ENCODE data around the gene NDUFS6.
"Not testable (repeated sequence)": the region's sequence is repeated elsewhere in the genome, so short reads cannot be mapped to it uniquely, and the experiment has no call there.

The NDUFS6 gene

GRCh38 chr5:1797103-1797800 is 4.0 kb upstream of the NDUFS6 start:
- no peak for DNase-seq (ENCODE audit: low spot score)

GRCh38 chr5:1797855-1798254 is 3.4 kb upstream of the NDUFS6 start:
- DNase-seq (ENCODE audit: low spot score): no peak

GRCh38 chr5:1798589-1798988 is 2.6 kb upstream of the NDUFS6 start:
- DNase-seq (ENCODE audit: low spot score): not testable (repeated sequence)

- DNase-seq (ENCODE audit: low spot score): no peak
Observed at GRCh38 chr5:1799110-1799601, 2.1 kb upstream of the NDUFS6 start.

- peak; percentile 92 for DNase-seq (ENCODE audit: low spot score)
Observed at GRCh38 chr5:1799602-1800471, 1.4 kb upstream of the NDUFS6 start, which contains the start of gene MRPL36. Gene MRPL36 (minus strand): TSS chr5:1799837. CDS start chr5:1798935, 902 bp downstream.

- peak; percentile 39 for DNase-seq (ENCODE audit: low spot score)
Observed at GRCh38 chr5:1800472-1801221, 560 bp upstream of the NDUFS6 start.

- no peak for DNase-seq (ENCODE audit: low spot score)
Observed at GRCh38 chr5:1801967-1802295, 724 bp downstream of the NDUFS6 start.

- DNase-seq (ENCODE audit: low spot score): no peak
Observed at GRCh38 chr5:1803192-1803591, 2.0 kb downstream of the NDUFS6 start.

- DNase-seq (ENCODE audit: low spot score): no peak
Observed at GRCh38 chr5:1804001-1804690, 2.9 kb downstream of the NDUFS6 start.

- DNase-seq (ENCODE audit: low spot score): no peak
Observed at GRCh38 chr5:1805326-1805725, 4.1 kb downstream of the NDUFS6 start.

GRCh38 chr5:1805736-1806135 is 4.5 kb downstream of the NDUFS6 start:
- no peak for DNase-seq (ENCODE audit: low spot score)

GRCh38 chr5:1806199-1806598 is 5.0 kb downstream of the NDUFS6 start:
- DNase-seq (ENCODE audit: low spot score): no peak

GRCh38 chr5:1806974-1807373 is 5.8 kb downstream of the NDUFS6 start:
- DNase-seq (ENCODE audit: low spot score): no peak

- no peak for DNase-seq (ENCODE audit: low spot score)
Observed at GRCh38 chr5:1807451-1808185, 6.4 kb downstream of the NDUFS6 start.

GRCh38 chr5:1808439-1808838 is 7.2 kb downstream of the NDUFS6 start:
- no peak for DNase-seq (ENCODE audit: low spot score)

GRCh38 chr5:1809416-1810035 is 8.3 kb downstream of the NDUFS6 start:
- DNase-seq (ENCODE audit: low spot score): no peak

GRCh38 chr5:1810581-1811101 is 9.4 kb downstream of the NDUFS6 start:
- no peak for DNase-seq (ENCODE audit: low spot score)

GRCh38 chr5:1814183-1815020 is 13.2 kb downstream of the NDUFS6 start:
- DNase-seq (ENCODE audit: low spot score): no peak

- DNase-seq (ENCODE audit: low spot score): no peak
Observed at GRCh38 chr5:1815071-1815786, 14.0 kb downstream of the NDUFS6 start.

Data from Ammon's horn (tissue), 1 donor.